HuH-7.5 (cell line): ENCODE measurements around the gene LSM12.
A peak's percentile ranks its signal among the peaks of the same experiment; 100 is the strongest.
"Not testable (repeated sequence)": the region's sequence is repeated elsewhere in the genome, so short reads cannot be mapped to it uniquely, and the experiment has no call there.

Experiments
- DNase-seq: peaks from one replicate; pipeline ENCODE4 v3.0.0; 2011; ENCODE audit warnings: low spot score

The LSM12 gene

DNA sequence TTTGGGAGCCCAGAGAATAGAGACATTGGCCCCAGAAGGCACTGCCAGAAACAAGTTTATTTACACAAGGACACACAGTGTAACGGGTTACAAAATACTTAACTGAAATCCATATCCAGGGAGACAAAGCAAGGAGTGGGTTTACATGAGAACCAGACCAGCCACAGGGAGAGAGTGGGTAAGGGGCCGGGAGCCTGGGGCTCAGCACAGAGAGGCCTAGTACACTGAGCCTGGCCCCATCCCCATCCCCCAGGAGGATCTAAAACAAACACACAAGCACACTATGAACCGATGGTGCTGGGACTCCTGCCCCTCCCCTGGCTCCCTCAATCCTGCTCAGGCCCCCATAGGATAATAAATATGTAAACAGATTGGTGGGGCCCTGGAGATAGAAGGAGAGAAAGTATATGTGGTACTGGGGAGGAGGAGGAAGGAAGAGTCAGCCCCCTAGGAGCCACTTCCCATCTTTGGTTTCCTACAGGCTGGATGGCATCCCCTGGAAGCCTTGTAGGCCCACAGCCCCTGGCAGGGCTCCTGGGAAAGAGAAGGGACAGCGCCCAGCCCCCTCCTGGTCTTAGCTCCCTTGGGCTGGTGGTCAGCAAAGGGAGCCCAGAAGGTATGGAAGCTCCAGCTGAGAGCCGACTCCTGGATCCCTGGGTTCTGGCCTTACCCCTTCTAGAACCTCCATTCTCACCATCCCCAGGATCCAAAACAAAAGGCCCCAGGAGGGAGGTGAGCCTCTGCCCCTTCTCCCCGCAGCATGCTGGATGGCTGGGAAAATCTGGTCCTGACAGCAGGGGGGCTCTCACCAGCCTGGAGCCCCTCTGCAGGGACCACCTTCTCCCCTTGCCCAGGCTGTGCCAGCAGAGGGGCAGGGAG lies 10.5 kb upstream of the LSM12 start:
- no peak for DNase-seq

DNA sequence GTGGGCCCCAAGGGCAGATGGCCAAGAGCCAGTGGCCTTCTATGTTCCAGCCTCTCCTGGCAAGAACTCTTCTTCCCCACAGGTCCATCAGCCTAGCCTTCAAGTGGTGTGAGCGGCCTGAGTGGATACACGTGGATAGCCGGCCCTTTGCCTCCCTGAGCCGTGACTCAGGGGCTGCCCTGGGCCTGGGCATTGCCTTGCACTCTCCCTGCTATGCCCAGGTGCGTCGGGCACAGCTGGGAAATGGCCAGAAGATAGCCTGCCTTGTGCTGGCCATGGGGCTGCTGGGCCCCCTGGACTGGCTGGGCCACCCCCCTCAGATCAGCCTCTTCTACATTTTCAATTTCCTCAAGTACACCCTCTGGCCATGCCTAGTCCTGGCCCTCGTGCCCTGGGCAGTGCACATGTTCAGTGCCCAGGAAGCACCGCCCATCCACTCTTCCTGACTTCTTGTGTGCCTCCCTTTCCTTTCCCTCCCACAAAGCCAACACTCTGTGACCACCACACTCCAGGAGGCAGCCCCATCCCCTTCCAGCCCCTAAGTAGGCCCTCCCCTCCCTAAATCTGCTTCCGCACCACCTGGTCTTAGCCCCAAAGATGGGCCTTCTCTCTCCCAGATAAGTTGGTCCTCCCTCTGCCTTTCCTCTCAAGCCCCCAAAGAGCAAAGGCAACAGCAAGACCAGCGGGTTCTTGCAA lies 9.3 kb upstream of the LSM12 start:
- DNase-seq = no peak

GRCh38 chr17:44074911-44075285 lies 8.4 kb upstream of the LSM12 start:
- DNase-seq = no peak

DNA sequence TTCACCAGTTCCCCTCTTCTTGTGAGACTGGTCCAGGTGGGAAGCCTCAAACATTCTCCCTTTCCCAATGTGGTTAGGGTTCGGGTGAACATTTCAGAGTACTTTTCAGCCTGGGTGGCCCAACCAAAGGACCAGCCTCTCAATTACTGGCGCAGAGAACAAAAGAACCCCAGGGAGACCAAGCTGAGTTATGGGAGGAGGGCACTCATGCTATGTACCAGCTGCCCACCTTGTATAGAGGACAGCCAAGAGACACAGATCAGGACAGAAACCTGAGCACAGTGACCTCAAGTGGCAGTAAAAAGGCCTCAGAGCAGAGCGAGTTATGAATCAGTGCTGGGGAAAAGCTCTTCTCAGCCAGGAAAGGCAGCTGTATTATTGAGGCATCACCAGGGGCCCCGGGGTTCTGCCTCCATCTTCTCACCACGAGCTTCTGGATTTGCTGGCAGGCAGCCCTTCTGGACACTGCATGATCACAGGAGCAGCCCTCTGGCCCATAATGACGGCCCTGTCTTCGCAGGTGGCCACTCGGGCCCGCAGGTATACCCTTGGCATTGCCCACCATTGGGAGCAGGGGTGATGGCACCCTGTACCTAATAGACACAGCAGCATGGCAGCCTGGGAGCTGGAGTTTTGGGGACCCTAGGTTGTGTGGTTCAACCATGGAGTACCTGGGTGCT lies 7.9 kb upstream of the LSM12 start:
- no peak for DNase-seq

DNA sequence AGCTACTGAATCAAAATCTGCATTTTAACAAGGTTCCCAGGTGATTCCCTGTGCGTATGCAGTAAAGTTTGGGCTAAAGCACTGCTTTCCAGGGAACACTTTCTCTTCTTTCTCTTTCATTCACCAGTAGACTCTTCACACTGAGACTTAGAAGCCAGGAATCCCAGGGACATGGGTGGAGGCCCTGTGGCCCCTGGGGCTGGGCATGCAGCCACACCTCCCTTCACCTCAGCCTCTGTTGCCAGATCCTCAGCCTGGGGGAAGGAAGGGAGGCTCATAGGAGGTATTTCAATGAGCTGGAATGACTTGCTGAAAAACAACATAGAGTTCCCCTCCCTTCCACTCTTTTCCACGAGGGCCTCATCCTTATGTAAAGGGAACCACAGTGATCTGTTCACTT lies 5.3 kb upstream of the LSM12 start:
- no peak for DNase-seq

DNA sequence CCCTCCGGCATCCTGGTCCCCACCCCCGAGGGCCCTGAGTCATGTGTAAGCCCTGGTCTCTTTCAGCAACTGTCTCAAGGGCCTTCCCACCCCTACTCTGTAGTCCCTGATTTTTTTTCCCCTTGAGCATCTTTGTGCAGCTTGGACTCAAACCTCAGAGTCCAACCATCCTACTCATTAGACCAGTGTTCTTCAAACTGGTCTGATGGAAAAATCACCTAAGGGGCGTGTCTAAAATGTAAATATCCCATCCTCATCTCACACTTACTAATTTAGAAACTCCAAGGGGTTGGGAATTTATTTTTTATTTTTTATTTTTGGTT lies 4.7 kb upstream of the LSM12 start:
- no peak for DNase-seq

DNA sequence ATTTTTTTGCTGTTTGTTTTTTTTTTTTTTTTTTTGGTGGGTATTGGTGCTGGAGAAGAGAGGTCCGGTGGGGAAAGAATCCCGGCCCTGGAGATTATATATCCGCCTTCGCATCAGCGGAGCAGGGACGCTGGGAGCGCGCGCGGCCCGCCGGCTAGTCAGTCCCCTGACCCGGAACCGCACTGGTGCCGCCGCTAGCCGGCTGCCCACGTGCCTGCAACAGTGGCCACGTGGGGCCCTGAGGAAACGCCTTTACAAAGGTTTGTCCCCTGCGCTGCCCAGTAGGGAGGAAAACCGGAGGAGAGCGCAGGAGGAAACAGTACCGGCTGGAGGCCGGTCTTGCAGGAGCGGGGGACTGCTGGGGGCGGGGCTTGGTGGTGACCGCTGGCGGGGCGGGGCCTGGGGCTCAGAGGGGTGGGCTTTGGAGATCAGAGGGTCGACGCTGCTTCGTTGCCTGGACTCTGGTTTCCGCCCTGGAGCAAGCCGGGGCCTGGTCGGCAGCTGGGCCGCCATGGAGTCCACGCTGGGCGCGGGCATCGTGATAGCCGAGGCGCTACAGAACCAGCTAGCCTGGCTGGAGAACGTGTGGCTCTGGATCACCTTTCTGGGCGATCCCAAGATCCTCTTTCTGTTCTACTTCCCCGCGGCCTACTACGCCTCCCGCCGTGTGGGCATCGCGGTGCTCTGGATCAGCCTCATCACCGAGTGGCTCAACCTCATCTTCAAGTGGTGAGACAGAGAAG lies 4.2 kb upstream of the LSM12 start, which contains the start of gene G6PC3:
Gene G6PC3 (plus strand): TSS at position 281 of the 743 bp plus-strand sequence. CDS start 231 bp downstream, at position 512.
- DNase-seq = peak; percentile 96

- DNase-seq = no peak
Observed at GRCh38 chr17:44069974-44070454, 3.5 kb upstream of the LSM12 start.

DNA sequence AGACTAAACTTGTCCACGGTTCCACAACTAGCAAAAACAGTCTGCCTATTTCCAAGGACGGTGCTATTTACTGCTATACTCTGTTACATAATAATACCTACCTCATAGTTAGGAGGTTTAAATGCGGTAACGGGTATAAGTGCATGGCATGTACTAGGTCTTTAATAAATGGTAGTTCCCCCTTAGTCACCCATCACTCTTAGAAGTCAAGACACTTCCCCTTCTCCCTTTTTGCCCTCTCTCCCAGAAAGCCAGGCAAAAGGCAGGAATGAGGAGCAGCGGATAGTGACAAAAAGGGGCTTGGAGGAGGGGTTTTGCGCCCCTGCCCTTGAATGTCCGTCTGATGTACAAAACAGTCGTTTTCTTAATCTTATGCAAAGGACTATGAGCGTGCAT lies 1.1 kb upstream of the LSM12 start:
- DNase-seq = no peak

DNA sequence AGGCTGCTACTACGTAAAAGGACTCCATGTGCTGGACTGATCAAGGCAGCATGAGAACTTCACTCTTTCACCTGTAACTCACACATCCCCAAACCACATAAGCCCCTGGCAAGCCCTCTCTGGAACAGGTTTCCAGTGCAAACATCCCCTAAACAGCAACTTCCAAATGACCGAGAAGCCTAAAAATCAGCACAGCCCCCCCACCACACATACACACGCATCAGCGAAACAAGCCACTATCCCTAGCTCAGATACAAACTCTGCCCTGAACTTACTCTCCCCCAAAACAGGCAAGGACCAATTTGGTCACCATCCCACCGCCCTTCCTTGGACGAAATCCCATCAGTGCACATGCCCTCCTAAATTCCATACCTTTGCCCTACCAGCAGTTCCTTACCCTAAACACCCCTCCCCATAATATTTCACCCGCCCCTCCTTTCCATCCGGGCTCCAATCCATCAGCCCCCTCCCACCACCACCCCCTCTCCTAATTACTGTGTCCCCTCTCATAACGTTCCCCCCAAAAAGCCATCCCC lies 735 bp downstream of the LSM12 start:
- DNase-seq = no peak

DNA sequence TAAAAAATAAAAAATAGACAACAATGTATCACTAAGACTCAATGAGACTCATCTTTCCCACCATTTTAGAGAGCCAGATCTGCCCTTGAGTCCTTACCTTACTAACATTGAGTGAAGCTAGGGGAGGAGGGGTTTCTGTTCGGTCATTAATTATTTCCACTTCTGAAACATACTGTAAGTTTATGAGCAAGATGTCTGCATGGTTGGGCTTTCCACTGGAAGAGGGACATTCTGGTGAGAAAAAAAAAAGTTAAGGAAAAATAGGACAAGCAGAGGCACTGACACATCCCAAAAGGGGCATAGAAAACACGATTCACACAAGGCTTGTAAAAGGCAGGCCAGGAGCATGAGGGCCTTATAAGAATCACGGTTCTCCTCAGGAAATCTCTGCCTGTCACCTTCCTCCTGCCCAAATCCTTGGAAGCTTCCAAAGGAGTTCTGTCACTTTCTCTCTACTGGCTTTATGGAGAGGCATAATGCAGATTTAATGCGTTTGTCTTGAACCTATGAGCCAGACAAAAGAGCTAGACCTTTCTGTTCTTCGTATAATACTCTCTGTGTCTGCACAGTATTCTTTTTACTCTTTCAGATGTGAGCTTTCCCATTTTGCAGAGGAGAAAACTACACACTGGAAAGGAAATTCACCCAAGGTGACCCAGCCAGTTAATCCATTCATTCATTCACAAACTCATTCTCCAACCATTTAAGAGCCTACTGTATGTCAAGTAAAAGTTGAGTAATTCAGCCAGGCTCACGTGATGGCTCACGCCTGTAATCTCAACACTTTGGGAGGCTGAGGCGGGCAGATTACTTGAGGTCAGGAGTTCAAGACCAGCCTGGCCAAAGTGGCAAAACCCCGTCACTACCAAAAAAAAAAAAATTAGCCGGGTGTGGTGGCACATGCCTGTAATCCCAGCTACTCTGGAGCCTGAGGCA lies 2.5 kb downstream of the LSM12 start:
- no peak for DNase-seq

DNA sequence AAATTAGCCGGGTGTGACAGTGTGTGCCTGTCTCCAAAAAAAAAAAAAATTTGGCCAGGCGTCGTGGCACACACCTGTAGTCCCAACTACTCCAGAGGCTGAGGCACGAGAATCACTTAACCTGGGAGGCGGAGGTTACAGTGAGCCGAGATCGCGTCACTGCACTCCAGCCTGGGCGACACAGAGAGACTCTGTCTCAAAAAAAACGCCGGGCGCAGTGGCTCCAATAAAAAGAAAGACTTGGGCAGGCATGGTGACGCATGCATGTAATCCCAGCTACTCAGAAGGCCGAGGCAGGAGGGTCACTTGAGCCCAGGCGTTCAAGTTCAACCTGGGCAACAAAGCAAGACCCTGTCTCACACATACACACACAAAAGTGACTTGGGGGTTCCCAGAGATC lies 3.6 kb downstream of the LSM12 start:
- DNase-seq = no peak

GRCh38 chr17:44061446-44061845 lies 5.0 kb downstream of the LSM12 start:
- DNase-seq = no peak

DNA sequence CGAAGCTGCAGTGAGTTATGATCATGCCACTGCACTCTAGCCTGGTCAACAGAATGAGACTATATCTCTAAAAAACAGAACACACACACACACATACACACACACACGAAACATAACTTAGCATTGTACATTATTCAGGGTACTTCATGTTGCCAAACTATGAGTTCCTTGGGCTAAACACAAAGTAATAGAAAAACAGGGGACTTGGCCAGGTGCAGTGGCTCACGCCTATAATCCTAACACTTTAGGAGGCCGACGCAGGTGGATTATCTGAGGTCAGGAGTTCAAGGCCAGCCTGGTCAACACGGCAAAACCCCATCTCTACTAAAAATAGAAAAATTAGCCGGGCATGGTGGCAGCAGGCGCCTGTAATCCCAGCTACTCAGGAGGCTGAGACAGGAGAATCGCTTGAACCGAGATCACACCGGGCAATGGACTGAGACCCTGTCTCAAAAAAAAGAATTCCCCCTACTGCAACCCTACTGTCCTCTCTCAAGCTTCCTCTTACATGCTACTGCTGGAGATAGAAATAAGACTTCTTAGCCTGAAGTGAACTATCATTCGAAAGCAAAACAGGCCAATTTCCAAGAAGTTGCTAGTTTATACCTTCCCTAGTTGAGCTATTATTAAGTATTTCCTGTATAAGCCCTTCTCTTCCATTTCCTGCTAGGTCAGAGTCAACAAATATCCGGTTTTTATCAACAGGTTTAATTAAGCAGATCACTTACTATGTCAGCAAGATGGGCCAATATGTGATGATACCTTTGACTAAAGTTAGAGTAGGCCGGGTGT lies 7.2 kb downstream of the LSM12 start:
- DNase-seq = no peak

GRCh38 chr17:44053125-44053872 lies 13.2 kb downstream of the LSM12 start:
- no peak for DNase-seq

GRCh38 chr17:44049294-44050060 lies 17.0 kb downstream of the LSM12 start:
- DNase-seq = no peak

GRCh38 chr17:44046893-44047292 lies 19.6 kb downstream of the LSM12 start:
- not testable (repeated sequence) for DNase-seq

DNA sequence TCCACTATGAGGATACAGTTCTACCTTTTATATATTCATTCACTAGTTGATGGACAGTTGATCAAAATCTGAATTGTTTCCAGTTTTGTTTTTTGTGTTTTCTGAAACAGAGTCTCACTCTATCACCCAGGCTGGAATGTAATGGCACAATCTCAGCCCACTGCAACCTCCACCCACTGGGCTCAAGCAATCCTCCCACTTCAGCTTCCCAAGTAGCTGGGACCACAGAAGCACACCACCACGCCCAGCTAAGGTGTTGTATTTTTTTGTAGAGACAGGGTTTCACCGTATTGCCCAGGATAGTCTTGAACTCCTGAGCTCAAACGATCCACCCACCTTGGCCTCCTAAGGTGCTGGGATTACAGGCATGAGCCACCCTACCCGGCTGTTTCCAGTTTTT lies 21.0 kb downstream of the LSM12 start:
- no peak for DNase-seq
